IMR-90 (cell line): ENCODE results near the gene GPR107.

Experiments used
- CEBPB ChIP-seq: IDR thresholded peaks from 2 replicates; pipeline ENCODE4 v1.6.1; 2012; ENCODE audit warnings: low read depth, low read length, improper control_type of control experiment
- CTCF ChIP-seq: conservative IDR thresholded peaks from 2 replicates; pipeline ENCODE4 v1.5.1; 2012; ENCODE audit warnings: mild to moderate bottlenecking, low read depth, low read length, improper control_type of control experiment
- POLR2A ChIP-seq: IDR thresholded peaks from 2 replicates; pipeline ENCODE4 v1.6.1; 2012; ENCODE audit warnings: mild to moderate bottlenecking, low read depth, low read length
- USF2 ChIP-seq: fragments of 150-350 bp; IDR thresholded peaks from 2 replicates; pipeline ENCODE4 v1.6.1; 2017; ENCODE audit warnings: mild to moderate bottlenecking, antibody characterized with exemption, low read length, low read depth

- TF ChIP-seq USF2 (no peak), CTCF (no peak), POLR2A (no peak), CEBPB (no peak)
These were observed 112.7 kb downstream of the GPR107 start for GRCh38 chr9:130166399-130166798.
